ENCODE data around the gene PTPRN2. TPM values are rescaled to one million over a fixed set of nuclear protein-coding genes. Genes with fewer than 3 reads are reported as not detected.

The PTPRN2 gene
- total RNA-seq, 4 donors from 2014 or later, result 2.0 to 9.5 (median 2.6) TPM

- DNase-seq (ENCODE audit: low spot score) (no peak), ATAC-seq (ENCODE audit: low FRiP score) (no peak)
- TF ChIP-seq CTCF (IDR thresholded peaks at IDR 0.05), result no peak
Measured at GRCh38 chr7:158395780-158396278, 191.8 kb downstream of the PTPRN2 start.

GRCh38 chr7:158395349-158395748 is 192.3 kb downstream of the PTPRN2 start:
- no peak for TF ChIP-seq CTCF (IDR thresholded peaks at IDR 0.05)
- ATAC-seq (ENCODE audit: low FRiP score) (no peak), DNase-seq (ENCODE audit: low spot score) (no peak)

- TF ChIP-seq CTCF (IDR thresholded peaks at IDR 0.05), result no peak
- ATAC-seq (ENCODE audit: low FRiP score), result no peak
Measured at GRCh38 chr7:158394936-158395335, 192.7 kb downstream of the PTPRN2 start.

DNA sequence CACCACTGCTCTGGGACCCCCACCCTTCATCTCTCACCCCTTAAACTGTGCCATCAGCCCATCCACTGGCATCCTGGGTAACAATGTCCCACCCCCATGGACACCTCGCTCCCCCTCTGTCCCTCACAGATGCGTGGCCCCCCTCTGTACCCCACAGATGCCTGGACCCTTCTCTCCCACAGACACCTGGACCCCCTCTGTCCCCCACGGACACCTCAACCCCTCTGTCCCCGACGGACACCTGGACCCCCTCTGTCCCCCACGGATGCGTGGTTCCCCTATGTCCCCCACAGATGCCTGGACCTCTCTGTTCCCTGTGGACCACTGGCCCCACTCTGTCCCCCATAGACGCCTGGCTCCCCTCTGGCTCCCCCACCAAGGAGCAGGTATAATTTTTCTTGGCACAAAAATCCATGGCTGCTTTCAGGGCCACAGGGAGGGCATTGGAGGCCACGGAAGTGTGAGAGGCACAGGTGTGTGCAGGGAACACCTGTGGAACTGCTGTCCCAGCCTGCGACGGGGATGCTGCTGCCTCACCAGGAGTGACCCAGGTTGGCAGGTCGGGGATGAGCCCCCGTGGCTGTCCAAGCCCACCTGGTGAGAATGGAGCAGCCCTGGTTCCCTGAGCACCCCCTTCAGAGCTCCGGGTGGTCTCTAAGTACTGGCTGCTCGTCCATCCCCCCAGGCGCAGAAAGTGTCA is 193.5 kb downstream of the PTPRN2 start:
- ATAC-seq (ENCODE audit: low FRiP score), result no peak
- TF ChIP-seq CTCF (IDR thresholded peaks at IDR 0.05), result no peak
- DNase-seq (ENCODE audit: low spot score), result no peak

More at GRCh38 chr7:158394936-158395335, 192.7 kb downstream of the PTPRN2 start:
- no peak for DNase-seq (ENCODE audit: low spot score)

- DNase-seq (ENCODE audit: low spot score) (no peak), ATAC-seq (ENCODE audit: low FRiP score) (no peak)
- no peak for TF ChIP-seq CTCF (IDR thresholded peaks at IDR 0.05)
Measured at GRCh38 chr7:158392251-158392650, 195.4 kb downstream of the PTPRN2 start.

DNA sequence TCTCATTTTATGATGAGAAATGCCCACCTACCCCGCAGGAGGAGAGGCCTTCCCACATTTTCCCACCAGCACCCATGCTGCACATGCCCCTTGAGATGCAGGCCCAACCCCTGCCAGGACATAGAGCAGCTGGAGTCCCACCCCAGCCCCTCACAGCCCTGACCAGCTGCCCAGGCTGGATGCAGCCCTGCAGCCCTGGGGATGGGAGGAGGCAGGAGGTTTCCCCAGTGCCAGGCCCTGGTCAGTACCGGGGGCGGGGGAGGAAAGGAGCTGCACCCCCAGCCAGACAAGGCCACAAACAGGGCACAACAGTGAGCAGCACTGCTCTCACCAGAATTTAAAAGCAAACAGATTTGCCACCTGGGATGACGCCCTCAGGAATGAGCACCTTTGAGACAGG is 196.1 kb downstream of the PTPRN2 start:
- ATAC-seq (ENCODE audit: low FRiP score), result no peak
- TF ChIP-seq CTCF (IDR thresholded peaks at IDR 0.05), result no peak
- DNase-seq (ENCODE audit: low spot score), result no peak

DNA sequence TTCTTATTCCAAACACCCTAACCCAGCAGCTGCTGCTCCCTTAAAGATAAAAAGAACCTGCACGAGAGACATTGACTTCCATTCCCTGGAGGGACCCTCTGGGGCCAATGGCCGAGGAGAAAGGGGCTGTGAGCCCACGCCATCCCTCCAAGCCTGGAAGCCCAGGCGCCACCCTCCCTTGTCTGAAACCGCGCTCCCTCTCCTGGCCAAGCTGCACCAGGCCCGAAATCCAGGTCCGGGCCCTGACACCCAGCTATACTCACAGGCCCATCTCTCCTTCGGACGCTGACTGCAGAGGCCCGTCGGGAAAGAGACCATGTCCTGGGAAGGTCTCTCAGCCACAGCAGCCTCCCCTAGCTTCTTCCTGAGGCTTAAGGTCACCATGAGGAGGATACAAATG is 196.5 kb downstream of the PTPRN2 start:
- DNase-seq (ENCODE audit: low spot score), result no peak
- no peak for TF ChIP-seq CTCF (IDR thresholded peaks at IDR 0.05)

More for the DNA sequence above, 196.5 kb downstream of the PTPRN2 start:
- ATAC-seq (ENCODE audit: low FRiP score), result no peak

Data from omental fat pad (tissue), 4 donors.